NT2/D1 (cell line): Measurements from ENCODE around the gene ATRAID.

Source experiments
- DNase-seq: peaks from one replicate; pipeline ENCODE4 v3.0.0-alpha.2; 2011; ENCODE audit warnings: low read depth, low spot score
- H3K27me3 ChIP-seq: 2 replicates; pipeline ENCODE4 v1.6.0; 2011; ENCODE audit warnings: mild to moderate bottlenecking; ENCODE audit not compliant: insufficient read length, insufficient read depth
- H3K36me3 ChIP-seq: 2 replicates; pipeline ENCODE4 v1.6.1; 2011; ENCODE audit warnings: mild to moderate bottlenecking, low read length, mixed read lengths; ENCODE audit not compliant: insufficient read depth, insufficient read length
- H3K4me1 ChIP-seq: 2 replicates; pipeline ENCODE4 v1.5.1; 2011; ENCODE audit not compliant: insufficient read depth, insufficient read length
- H3K4me3 ChIP-seq: 2 replicates; pipeline ENCODE4 v1.5.1; 2011; ENCODE audit warnings: low read depth; ENCODE audit not compliant: insufficient read length
- H3K9ac ChIP-seq: 2 replicates; pipeline ENCODE4 v1.6.0; 2011; ENCODE audit warnings: low read depth; ENCODE audit not compliant: insufficient read length
- H3K9me3 ChIP-seq: 2 replicates; pipeline ENCODE4 v1.5.1; 2011; ENCODE audit warnings: mild to moderate bottlenecking, low read length; ENCODE audit not compliant: insufficient read depth
- SUZ12 ChIP-seq: IDR thresholded peaks from 2 replicates; pipeline ENCODE4 v1.6.1; 2011; ENCODE audit not compliant: insufficient read length, insufficient read depth; ENCODE audit errors: extremely low read depth
- YY1 ChIP-seq: IDR thresholded peaks from 2 replicates; pipeline ENCODE4 v1.6.1; 2011; ENCODE audit not compliant: insufficient read length, insufficient read depth
- ZNF274 ChIP-seq: IDR thresholded peaks from 2 replicates; pipeline ENCODE4 v1.6.1; 2011; ENCODE audit warnings: mild to moderate bottlenecking, low read depth, low read length

Gene ATRAID

GRCh38 chr2:27247893-27248292, 36.1 kb downstream of the ATRAID start:
- Histone ChIP-seq H3K9ac (no peak overlapping the region), H3K36me3 (peaks cover 27% of the 10 kb centered on the region), H3K4me1 (peaks cover 5% of the 10 kb centered on the region), H3K9me3 (no peaks in the 10 kb centered on the region), H3K4me3 (no peak overlapping the region), H3K27me3 (no peaks in the 10 kb centered on the region)
- TF ChIP-seq SUZ12, result no peak
- TF ChIP-seq YY1, result no peak
- no peak for TF ChIP-seq ZNF274
- no peak for DNase-seq

- Histone ChIP-seq H3K4me1 (peaks cover 5% of the 10 kb centered on the region), H3K36me3 (peaks cover 12% of the 10 kb centered on the region), H3K27me3 (no peaks in the 10 kb centered on the region), H3K4me3 (no peak overlapping the region), H3K9me3 (no peaks in the 10 kb centered on the region), H3K9ac (no peak overlapping the region)
- no peak for DNase-seq
- no peak for TF ChIP-seq SUZ12
- no peak for TF ChIP-seq YY1
- no peak for TF ChIP-seq ZNF274
Observed at GRCh38 chr2:27249159-27249890, 37.5 kb downstream of the ATRAID start.

GRCh38 chr2:27249891-27250651, 38.2 kb downstream of the ATRAID start:
- Histone ChIP-seq H3K9me3 (no peaks in the 10 kb centered on the region), H3K9ac (peak overlapping the region; percentile 63), H3K4me1 (peaks cover 5% of the 10 kb centered on the region), H3K27me3 (no peaks in the 10 kb centered on the region), H3K36me3 (peaks cover 6% of the 10 kb centered on the region), H3K4me3 (peak overlapping the region; percentile 15)
- TF ChIP-seq SUZ12 (no peak), ZNF274 (no peak), YY1 (no peak)
- DNase-seq, result peak; percentile 80

- TF ChIP-seq ZNF274, result no peak
- no peak for TF ChIP-seq YY1
- TF ChIP-seq SUZ12, result no peak
- DNase-seq, result no peak
- Histone ChIP-seq H3K9ac (peak overlapping the region; percentile 63), H3K4me3 (peak overlapping the region; percentile 15), H3K27me3 (no peaks in the 10 kb centered on the region), H3K4me1 (peaks cover 5% of the 10 kb centered on the region), H3K9me3 (no peaks in the 10 kb centered on the region), H3K36me3 (no peaks in the 10 kb centered on the region)
Observed at GRCh38 chr2:27250652-27251379, 39.0 kb downstream of the ATRAID start.

DNA sequence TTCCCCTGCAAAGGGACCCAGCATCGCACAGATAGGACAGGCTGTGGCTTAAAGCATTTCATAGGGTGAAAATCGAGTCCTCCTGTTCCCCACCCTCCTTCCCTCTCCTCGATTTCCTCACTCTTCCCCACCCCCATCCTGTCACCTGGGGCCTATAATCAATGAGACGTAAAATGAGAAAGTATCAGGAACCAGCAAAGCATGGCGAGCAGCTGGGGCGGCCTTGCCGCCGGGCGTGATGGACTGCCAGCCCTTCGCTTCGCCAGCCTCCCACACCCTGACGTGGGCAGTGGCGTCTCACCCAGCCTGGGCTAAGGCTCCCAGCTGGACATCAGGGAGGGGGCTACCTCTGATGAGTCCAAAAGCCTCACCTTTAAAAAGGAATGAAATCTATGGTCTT, 39.9 kb downstream of the ATRAID start:
- no peaks in the 10 kb centered on the region for H3K27me3 ChIP-seq
- no peak overlapping the region for H3K9ac ChIP-seq
- TF ChIP-seq ZNF274, result no peak
- no peak for TF ChIP-seq SUZ12
- no peak for TF ChIP-seq YY1
- H3K9me3 ChIP-seq, result no peaks in the 10 kb centered on the region
- peaks cover 5% of the 10 kb centered on the region for H3K4me1 ChIP-seq
- no peak for DNase-seq
- no peak overlapping the region for H3K4me3 ChIP-seq
- H3K36me3 ChIP-seq, result no peaks in the 10 kb centered on the region

- DNase-seq, result no peak
- no peaks in the 10 kb centered on the region for H3K36me3 ChIP-seq
Observed at GRCh38 chr2:27255187-27255586, 43.3 kb downstream of the ATRAID start.

GRCh38 chr2:27255660-27256059, 43.8 kb downstream of the ATRAID start:
- peaks cover 13% of the 10 kb centered on the region for H3K27me3 ChIP-seq
- H3K4me3 ChIP-seq, result no peak overlapping the region
- no peaks in the 10 kb centered on the region for H3K9me3 ChIP-seq
- TF ChIP-seq ZNF274 (no peak), SUZ12 (no peak), YY1 (no peak)
- no peak overlapping the region for H3K9ac ChIP-seq
- DNase-seq, result no peak
- H3K4me1 ChIP-seq, result peaks cover 7% of the 10 kb centered on the region
- no peaks in the 10 kb centered on the region for H3K36me3 ChIP-seq

More at GRCh38 chr2:27255187-27255586, 43.3 kb downstream of the ATRAID start:
- peaks cover 8% of the 10 kb centered on the region for H3K27me3 ChIP-seq
- TF ChIP-seq ZNF274 (no peak), YY1 (no peak), SUZ12 (no peak)
- no peak overlapping the region for H3K9ac ChIP-seq
- peaks cover 8% of the 10 kb centered on the region for H3K4me1 ChIP-seq
- no peak overlapping the region for H3K4me3 ChIP-seq
- H3K9me3 ChIP-seq, result no peaks in the 10 kb centered on the region
